ENCODE data around the gene ABAT.
"Not testable (repeated sequence)": the region's sequence is repeated elsewhere in the genome, so short reads cannot be mapped to it uniquely, and the experiment has no call there.

ABAT gene

DNA sequence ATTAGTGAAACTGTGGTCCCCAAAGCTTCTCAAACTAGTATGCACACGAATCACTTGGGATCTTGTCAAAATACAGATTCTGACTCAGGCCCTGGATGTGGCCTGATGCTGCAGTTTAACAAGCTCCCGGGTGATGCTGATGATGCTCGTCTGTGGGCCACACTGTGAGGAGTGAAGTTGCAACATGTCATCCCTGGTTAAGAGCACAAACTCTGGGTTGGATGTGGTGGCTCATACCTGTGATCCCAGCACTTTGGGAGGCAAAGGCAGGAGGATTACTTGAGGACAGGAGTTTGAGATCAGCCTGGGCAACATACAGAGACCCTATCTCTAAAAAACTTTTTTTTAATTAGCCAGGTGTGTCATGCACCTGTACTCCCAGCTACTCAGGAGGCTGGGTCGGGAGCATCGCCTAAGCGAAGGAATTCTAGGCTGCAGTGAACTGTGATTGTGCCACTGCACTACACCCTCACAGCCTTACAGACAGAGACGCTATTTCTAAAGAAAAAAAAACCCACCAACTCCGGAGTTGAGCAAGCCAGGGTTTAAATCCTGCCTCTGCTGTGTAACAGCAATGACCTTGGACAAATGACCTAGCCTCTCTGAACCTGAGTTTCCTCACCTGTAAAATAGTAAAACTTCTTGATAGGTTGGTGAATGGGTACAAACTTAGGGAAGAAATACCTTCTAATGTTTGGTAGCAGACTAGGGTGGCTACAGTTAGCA, 24.4 kb upstream of the ABAT start:
- no peak for DNase-seq

DNA sequence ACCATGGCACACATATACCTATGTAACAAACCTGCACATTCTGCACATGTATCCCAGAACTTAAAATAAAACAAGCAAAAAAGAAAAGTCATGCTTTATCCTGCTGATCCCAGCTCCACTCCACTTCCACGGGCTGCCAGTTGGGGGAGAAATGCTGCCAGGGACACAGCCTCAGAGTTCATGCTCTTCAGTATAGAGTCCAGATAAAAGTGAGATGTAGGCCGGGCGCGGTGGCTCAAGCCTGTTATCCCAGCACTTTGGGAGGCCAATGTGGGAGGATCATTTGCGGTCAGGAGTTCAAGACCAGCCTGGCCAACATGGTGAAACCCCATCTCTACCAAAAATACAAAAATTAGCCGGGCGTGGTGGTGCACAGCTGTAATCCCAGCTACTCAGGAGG, 22.5 kb upstream of the ABAT start:
- not testable (repeated sequence) for DNase-seq

DNA sequence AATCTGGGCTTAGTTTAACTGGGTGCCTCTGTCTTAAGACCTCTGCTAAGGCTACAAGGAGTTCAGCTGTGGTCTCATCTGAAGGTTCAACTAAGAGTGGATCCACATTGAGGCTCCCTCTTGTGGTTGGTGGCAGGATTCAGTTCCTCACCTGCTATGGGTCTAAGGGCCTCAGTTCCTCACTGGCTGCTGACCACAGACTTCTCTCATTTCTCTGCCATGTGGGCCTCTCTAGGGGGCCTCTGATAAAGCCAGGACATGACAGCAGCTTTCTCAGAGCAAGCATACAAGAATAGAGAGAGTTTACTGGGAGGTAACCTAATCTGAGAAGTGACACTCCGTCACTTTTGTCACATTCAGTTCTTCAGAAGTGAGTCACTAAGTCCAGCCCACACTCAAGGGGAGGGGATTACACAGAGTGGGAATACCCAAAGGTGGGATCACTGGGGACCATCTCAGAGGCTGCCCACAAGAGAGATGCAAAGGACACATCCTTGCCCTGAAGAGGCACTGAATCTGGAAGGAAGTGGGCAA, 19.2 kb upstream of the ABAT start:
- DNase-seq, result no peak

DNA sequence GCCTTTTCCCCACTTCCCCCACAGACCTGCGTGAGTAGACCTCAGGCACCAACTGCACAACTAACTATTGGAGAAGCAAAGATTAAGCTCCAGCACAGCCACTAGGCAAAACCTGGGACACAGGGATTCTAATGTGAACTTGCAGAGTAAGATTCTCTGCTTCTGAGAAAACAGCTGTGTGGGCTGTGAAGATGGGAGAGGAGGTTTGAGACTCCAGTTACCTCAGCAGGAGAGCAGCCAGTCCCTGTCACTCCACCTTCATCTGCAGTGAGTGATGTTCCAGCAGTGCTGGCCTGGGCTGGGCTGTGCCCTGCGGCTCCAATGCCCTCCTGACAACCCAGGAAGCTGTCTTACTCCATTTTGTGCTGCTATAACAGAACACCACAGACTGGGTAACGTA, 18.0 kb upstream of the ABAT start:
- no peak for DNase-seq

DNA sequence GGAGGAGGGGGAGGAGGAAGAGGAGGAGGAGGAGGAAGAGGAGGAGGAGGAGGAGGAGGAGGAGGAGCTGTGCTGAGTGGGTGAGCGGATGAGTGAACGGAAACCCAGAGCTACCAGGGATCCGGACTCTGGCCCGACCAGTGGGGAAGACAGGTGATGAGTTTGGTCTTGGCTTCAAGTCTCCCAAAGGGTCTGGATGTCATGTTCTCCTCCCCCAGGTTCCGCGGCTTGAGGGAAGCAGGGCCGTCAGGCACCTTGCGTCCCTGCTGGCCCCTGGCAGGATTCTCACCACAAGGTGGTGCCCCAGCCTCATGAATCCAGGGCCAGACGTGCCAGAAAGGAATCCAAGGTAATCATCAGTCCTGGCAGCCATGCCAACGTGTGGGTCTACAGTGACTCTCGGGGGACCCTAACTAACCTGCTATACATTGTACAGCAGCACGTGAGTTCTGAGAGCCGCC, 13.5 kb upstream of the ABAT start:
- DNase-seq, result peak; percentile 49

DNA sequence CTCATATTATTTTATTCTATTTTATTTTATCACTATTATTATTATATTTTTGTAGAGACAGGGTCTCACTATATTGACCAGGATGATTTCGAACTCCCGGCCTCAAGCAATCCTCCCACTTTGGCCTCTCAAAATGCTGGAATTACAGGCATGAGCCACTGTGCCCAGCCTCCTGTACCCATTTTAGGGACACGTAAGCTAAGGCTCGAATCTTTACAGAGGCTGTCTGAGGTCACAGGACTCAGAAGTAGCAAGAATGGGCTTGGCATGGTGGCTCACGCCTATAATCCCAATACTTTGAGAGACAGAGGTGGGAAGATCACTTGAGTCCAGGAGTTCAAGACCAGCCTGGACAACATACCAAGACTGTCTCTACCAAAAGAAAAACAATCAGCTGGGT, 12.7 kb upstream of the ABAT start:
- no peak for DNase-seq

DNA sequence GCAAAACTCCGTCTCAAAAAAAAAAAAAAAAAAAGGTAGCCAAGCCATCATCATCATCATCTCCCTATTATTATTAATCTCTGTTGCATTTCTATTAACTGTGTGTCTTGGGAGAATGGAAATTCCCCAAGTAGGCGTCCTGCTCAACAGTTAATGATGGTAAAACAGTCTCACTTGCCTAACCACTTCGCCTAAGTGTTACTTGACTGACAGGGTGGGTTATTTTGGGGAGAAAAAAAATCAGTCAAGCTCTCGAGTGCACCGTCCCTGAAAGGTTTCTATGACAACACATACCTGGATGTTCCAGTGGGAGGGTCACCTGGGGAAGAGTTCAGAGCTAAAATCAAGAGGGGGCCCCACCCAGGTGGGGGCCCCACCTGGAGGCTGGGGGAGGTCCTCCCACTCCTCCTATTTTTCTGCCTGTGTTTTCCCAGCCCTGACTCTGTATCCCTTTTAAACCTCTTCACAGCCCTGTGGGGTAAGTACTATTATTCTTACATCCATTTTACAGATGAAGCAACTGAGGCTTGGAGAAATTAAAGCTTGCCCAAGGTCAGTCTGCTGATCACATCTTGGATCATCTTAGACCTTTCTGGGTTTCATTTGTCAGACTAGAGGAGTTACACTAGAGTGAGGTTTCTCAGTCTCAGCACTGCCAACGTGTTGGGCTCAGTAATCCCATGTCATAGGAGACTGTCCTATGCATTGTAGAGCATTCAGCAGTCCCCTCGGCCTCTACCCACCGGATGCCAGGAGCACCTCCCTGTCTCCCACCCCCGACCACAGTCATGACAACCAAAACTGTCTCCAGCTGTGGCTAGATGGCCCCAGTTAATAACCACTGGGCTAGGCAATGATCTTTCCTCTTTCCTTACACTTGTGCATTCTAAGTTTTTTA, 11.0 kb upstream of the ABAT start:
- no peak for DNase-seq

DNA sequence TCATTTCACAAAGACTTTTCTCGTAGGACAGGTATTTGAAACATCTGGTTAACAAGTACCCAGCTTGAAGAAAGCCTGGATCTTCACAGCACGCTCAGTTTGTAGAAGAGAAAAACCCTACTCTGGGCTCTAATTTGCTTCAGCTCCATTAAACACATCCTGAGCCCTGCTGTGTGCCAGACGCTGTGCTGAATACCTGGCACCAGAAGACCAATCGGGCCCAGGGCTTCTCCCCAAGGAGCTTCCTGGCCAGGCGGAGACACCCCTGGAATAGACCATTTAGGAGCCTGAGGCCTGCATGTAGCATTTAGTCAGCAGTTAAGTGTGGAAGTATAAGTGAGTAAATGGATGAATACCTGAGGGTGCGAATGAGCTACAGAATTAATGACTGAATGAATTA, 8.9 kb upstream of the ABAT start:
- DNase-seq, result no peak

DNA sequence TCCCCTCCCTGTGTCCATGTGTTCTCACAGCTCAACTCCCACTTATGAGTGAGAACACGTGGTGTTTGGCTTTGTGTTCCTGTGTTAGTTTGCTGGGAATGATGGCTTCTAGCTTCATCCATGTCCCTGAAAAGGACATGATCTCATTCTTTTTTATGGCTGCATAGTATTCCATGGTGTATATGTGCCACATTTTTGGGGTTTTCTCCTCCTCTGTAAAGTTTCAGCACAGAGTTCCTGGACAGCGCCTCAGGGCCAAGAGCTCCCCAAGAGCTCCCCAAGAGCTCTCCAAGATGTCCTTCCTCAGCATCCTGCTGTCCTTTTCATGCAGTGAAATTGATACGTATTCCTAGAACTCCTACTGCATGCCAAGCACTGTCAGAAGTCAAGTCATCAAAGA, 6.9 kb upstream of the ABAT start:
- no peak for DNase-seq

DNA sequence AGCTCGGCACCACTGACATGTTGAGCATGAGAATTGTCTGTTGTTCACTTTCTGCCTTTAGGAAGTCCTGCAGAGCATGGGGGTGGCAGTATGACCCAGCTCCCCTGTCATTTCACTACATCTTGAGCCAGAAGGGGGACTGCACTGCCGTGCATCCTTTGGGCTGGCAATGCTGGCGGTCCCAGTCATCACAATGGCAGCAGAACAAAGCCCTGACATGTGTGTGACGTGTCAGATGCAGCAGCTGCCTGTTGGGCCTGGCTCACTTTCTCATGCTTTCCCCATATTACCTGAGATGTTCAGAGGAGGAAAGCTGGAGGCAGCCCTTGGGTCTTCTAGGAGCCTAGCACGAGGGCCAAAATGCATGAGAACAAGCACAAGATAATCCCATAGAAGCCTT, 6.3 kb upstream of the ABAT start:
- no peak for DNase-seq

DNA sequence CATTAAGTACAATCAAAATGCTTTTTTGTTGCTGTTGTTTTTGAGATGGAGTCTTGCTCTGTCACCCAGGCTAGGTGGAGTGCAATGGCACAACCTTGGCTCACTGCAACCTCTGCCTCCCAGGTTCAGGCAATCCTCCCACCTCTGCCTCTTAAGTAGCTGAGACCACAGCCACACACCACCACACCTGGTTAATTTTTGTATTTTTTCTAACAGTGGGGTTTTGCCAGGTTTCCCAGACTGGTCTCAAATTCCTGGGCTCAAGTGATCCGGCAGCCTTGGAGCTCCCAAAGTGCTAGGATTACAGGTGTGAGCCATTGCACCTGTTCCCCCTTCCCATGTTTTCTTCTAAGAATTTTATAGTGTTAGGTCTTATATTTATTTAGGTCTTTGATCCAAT, 4.9 kb upstream of the ABAT start:
- DNase-seq, result no peak

DNA sequence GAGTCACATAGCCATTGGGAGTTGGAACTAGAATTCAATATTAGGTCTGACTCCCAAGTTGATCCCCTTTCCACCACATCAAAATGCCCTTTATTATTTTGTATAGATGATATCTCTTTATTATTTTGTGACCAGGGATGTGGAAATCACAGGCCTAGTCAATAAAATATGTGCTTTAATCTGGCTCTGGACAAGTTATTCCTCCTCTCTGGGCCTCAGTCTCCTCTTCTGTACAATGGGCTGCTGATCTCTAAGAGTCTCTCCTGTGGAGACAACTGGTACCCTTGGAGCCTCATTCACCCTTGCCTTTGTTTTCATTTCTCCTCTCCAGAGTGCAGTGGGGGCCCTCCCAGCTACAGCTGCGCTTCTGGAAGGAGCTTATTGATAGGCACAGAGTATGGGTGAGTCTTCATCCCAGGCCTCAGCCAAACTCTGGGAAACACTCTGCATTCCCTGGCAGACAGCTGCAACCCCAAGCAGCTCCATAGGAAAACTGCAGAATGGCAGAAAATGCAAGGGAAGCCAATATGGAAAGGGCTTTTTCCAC, 4.3 kb upstream of the ABAT start:
- DNase-seq, result no peak

DNA sequence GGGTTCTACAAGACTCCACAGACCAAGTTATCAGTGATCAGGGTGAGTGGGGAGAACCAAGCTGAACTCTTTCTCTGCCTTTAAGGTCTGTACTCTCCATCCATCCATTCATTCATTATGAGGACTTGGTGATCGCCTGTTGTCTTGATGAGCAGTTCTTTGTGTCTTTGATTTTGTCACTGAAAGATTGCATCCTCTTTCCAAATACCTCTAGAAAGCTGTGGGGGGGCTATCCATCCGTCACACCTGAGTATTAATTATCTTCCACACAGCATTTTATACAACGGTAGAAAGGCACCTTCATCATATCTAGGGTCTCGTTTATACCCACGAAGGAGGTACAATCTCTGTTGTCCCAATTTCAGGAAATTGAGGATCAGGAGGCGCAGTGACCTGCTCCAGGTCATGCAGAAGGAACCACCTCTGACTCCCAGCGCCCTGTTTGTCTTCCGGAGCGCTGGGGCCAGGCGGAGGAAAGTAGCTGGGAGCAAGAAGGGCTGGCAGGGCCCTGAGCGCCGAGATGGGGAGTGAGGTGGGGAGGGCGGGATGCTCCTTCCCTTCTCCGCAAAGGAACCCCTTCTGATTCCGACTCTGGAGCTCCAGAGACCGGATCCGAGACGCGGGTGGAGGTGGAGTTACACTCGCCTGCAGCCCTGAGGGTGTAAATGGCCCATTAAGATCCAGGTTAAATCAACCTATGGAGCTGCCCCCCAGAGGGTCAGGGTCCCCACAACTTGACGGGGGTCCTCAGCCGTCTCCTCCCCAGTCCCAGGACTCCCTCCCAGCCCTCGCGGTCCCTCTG, 605 bp upstream of the ABAT start:
- DNase-seq, result no peak

DNA sequence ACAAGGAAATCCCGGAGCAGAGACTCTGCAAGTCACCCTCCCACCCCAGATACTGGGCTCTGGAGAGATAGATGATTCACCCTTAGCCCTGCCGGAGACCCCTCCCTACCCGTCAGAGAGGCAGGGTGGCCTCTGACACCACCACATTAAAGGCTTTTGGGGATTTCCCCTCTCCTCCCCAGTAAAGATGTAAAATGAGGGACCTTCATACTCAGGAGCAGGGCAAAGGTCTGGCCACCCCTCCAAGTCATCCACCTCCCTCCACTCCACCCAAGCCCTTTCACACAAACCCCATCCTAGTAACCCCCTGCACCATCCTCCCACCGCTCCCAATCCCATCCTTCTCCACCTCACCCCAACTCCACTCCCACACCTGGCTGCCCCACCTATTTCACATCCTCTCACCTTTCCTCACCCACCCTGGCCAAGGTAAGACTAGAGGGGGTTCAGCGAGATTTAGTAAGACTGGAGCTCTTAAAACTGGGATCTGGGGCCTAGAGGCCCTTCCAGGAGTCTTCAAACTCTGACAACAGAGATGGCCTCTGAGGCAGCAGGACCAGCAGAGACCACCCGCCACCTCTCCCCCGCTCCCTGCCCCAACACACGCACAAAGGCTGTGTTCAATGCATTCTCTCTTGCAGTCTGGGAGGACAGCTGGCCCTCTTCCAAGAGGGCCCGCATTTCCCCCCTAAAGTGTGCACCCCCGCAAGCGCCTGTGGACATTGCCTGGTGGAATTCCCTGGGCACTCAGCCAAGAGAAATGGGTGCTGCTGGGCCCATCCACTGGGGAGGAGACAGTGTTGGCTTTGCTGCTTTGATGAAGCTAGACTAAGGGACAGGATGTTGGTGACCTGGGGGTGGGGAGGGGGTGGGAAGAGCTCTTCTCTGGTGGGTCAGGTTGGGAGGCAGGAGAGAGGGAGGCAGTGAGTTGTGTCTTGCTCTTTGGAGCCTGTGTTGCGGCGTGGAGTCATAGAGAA, 1.1 kb downstream of the ABAT start:
- peak; percentile 40 for DNase-seq

DNA sequence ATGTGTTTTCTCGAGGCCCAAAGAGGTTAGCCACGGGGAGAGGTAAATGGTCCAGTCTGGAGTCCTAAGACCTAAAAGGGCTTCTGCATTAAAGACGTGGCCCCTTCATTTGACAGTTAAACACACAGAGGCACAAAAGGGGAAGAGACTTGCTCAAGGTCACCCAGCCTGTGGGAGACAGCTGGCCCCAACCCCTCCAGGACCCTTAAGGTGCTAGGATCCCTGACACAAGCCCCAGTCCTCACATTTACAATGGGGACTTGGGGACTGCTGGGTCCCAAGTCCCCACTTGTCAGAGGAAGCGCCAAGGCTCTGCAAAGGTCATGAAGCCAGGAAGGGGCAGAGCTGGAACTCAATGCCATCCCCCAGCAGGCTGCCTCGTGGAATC, 1.7 kb downstream of the ABAT start:
- no peak for DNase-seq

DNA sequence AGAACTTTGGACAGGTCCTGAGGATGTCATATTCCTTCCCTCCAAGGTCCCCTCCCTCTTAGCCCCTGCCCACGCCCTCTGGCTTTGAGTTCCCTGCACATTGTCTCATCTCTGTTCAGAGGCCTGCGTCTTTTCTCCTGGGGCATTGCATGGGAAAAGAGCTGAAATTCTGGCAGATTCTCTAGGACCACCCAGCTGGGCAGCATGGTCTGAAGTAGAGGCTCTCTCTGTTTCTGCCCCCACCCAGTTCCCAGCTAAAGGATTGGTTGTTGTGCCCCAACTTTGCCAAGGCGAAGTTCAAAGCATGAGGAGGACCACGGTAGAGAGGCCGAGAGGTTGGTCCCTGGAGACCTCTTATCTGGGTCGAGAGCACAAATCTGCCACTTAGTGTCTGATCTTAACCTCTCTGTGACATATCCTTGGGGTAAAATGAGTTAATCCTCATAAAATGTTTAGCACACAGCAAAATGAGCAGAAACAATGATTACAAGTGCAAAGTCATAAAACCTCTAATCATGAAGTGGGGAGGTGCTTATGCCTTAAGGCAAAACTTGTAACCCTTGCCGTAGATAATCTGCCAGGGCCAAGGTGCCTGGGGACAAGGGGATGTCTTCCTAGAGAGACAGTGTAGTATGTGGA, 2.4 kb downstream of the ABAT start:
- no peak for DNase-seq

DNA sequence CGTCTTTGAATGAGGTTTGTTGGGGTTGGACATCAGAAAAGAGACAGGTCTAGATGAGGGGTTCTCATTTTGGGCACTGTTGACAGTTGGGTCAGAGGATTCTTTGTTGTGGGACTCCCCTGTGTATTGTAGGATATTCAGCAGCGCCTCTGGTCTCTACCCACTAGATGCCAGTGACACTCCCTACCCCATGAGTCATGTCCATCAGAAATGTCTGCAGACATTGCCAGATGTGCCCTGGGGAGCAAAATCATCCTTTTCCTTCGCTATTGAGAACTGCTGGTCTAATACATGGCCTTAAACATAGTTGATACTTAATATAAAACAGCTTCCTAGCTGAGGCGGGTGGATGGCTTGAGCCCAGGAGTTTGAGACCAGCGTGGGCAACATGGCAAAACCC, 3.1 kb downstream of the ABAT start:
- no peak for DNase-seq

DNA sequence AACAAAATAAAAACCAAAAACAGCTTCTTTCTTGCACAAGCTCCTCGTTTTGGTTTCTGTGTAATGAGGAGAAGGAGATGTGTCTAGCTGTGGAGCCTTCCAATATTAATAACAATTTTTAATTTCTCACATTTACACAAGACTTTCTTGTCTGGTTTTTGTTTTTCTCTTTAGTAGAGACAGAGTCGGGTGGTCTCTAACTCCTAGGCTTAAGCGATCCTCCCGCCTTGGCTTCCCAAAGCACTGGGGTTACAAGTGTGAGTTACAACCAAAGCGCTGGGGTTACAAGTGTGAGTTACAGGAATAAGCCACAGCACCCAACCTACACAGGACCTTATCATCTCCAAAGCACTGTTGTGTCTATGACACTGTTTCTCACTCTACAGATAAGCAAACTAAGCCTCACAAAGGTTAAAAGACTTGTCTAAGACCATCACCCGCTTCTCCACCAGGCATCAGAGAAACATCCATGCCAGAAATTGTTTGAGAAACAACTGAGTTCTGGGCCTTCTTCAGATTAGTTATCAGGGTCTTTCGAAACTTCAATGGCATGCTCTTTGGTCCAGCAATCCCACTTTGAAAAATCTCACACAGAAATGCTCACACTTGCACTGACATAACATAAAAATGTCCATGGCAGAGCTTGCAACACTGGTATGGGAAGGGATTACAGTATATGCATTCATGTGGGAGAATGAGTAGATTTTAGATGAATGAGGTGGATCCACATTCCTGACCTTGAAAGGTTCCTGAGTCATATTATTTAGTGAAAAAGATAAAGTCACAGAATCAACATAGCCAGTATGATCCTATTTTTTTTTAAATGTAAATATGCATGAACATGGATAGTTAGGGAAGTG, 3.9 kb downstream of the ABAT start:
- DNase-seq, result no peak

DNA sequence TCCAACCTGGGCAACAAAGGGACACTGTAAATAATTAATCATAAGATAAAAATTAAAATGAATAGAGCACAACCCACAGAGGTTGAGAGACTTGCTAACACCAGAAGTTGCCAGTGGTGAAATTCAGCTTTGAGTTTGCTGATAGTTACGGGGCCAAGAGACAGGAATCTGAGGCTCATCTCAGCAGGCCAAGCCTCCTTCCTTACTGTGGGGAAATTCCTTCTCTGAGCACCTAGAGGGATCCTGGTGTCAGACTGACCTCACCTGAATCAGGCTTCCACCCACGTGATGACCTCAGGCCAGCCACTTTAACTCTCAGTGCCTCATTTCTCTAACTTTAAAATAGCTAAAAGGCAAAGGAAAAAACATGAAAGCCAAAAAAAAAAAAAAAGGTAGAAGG, 4.7 kb downstream of the ABAT start:
- DNase-seq, result no peak
